Measurements from ENCODE around the gene NAA15.
"Not testable (repeated sequence)": the region's sequence is repeated elsewhere in the genome, so short reads cannot be mapped to it uniquely, and the experiment has no call there.

Gene NAA15

GRCh38 chr4:139301113-139301820 lies at the start of gene NAA15:
NAA15 (plus strand) TSS chr4:139301505; CDS start chr4:139301778, 273 bp downstream.
- peak; percentile 83 to 98 (median 96) for DNase-seq

- no peak for DNase-seq
These were observed 48.3 kb upstream of the NAA15 start for GRCh38 chr4:139253046-139253445.

DNA sequence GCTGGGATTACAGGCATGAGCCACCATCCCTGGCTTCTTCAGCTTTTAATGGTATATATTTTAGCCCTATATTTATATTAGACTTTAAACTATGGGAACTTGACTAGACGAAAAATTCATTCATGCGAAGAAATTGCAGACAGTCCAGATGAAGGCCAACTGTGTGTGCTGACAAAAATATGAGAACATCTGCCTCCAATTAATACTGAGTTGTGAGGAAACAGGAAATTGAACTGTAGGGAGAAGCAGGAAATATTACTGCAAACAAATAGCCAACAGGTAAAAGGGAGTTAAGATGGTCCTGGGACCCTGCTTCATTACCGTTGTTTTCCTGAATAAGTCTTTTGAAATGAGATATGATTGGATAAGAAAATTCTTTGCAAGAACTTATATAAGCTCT lies 47.6 kb upstream of the NAA15 start:
- DNase-seq: no peak

DNA sequence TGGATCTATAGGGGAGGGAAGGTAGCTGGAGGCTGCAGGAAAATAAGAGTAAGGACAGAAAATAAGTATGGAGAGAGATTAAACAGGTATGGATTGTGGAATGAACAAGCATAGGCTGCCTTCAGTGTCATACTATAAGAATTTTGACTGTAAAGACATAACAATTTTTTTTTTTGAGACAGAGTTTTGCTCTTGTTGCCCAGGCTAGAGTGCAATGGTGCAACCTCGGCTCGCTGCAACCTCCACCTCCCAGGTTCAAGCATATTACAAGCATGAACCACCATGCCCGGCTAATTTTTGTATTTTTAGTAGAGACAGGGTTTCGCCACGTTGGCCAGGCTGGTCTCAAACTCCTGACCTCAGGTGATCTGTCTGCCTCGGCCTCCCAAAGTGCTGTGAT lies 45.7 kb upstream of the NAA15 start:
- not testable (repeated sequence) for DNase-seq

- no peak for DNase-seq
These were observed 45.0 kb upstream of the NAA15 start for GRCh38 chr4:139256349-139256748.

DNA sequence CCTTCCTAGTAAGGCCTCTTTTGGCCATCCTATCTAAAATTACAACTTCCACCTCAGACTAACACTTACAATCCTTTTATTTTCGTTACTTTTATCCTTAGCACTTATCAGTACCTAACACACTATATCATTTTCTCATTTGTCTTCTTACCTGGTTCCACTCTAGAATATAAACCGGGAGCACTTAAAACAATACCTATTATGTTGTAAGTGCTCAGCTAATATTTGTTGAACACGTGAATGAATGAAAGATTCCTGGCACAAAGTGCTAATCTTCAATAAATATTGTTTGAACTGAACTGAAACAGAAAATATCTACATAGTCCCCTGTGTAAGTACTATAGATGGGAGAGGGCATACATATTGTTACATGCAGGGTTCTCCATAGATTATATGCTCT lies 35.7 kb upstream of the NAA15 start:
- DNase-seq: no peak

DNA sequence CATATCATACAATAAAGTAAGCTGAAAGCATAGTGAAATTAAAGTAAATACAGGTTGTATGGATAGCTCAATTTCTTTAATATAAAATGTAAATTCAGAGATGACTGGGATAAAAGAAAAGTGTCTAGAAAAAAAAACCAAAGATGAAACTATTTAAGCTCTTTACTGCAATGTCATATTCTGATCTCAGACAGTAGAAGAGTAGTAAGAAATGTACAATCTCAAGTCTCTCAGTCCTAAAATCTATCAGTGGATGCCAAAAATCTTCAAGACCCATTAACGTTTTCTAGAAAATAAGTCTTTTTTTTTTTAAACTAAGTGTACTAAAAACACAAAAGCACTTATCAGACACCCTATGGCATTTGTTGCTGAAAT lies 35.1 kb upstream of the NAA15 start:
- no peak for DNase-seq

- peak in 32 of 58 donors; percentile 1 to 42 (median 12) for DNase-seq
These were observed 34.6 kb upstream of the NAA15 start for GRCh38 chr4:139266583-139267257.

- no peak for DNase-seq
These were observed 34.0 kb upstream of the NAA15 start for GRCh38 chr4:139267301-139267700.

- no peak for DNase-seq
These were observed 27.5 kb upstream of the NAA15 start for GRCh38 chr4:139273835-139274234.

GRCh38 chr4:139274790-139275189 lies 26.5 kb upstream of the NAA15 start:
- no peak for DNase-seq

DNA sequence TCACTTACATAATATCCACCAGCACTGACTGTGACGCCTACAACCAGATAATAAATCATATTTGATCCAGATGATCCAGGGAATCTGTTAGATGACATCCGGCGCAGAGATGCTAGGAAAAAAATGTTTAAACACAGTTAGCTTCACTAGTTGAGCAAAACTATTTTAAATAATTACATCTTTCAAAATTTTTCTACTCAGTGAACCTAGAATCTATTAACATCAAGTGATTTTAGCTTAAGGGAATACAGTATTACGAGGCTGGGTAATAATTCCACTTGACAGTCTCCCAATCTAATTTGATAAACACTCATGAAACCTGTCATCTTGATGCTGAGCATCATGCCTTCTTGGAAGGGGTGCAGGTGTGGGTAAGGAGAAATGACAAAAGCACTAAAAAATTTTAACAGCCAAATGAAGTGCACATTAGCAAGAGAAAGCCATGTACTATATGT lies 26.0 kb upstream of the NAA15 start:
- no peak for DNase-seq

GRCh38 chr4:139278485-139278884 lies 22.8 kb upstream of the NAA15 start:
- DNase-seq: no peak

DNA sequence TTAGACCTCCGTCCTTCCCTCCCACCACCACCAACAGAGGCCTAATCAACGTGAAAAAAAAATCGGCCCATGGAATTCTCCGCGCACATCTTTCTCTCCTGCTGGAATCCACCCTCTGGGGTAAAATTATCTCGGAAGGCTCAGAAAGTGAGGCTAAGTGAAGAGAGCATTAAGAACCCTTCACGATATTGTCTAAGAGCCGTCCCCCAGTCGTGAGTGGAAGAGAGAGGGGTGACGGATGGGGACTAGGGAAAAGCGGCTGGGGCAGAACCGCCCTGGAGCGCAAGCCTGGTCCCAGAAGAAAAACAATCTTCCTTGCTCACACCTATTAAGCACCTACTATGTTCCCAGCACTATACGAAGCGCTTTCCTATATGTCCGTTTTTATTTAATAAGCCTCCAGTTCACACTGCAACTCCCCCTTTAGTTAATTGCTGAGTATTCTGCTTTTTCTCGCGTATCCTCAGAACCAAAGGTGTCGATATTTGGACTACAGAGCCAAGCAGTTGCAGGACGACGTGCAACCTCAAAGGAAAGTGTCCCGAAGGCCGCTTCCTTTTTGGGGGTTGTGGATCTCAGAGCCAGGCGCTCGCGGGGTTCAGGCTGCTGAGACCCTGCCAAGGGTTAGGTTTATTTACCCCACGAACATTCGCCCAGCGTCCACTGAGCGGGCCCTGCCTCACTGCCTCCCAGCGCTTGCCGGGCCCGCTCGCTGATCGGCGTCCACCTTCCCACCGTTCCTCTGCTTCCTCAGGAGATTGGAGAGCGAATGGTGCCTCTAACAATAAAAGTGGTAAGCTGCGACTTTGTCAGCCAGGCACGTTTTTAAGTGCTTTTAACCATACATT lies 22.2 kb upstream of the NAA15 start:
- peak in 2 of 58 donors; percentile 1 to 3 for DNase-seq

DNA sequence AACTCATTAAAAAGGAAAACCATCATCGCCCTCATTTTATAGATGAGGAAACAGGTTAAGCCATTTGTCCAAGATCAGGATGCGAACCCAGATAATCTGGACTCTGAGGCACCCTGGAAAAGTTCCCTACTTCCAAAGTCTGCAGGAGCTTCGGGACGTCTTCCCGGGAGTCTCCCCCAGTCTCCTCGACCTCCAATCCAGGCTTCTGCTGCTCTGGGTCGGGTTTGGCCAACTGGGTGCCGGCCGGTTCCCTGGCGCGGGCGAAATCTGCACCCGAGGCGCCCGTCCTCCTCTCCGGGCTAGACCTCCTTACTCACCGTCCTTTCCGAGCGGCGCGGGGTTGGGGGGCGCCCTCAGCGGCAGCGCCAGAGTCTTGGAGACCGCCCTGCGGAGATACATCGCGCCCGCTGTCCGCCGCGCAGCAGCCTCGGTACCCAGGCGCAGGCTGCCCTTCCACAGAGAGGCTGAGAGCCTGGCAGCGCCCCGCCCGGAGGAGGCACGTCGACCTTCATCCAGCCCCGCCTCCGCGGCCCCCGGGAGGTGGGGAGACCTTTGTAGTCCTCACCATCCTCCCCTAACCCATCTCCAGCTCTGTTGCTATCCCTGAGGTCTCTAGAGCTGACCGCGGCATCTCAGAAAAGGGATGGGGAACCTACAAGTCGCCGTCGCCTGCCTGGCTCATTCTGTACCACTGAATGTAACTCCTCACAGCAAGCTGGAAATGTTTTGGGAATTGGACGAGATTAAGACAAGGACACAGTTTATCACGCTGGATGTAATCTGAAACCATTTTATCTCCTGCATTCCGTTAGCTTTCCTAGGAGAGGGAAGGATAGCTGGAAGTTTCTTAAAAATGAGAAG lies 21.3 kb upstream of the NAA15 start, which contains the start of gene MGARP:
Gene MGARP (minus strand): TSS at position 466 of the 861 bp plus-strand sequence. CDS start 67 bp downstream, at position 399.
- peak in 32 of 58 donors; percentile 1 to 39 (median 8) for DNase-seq

DNA sequence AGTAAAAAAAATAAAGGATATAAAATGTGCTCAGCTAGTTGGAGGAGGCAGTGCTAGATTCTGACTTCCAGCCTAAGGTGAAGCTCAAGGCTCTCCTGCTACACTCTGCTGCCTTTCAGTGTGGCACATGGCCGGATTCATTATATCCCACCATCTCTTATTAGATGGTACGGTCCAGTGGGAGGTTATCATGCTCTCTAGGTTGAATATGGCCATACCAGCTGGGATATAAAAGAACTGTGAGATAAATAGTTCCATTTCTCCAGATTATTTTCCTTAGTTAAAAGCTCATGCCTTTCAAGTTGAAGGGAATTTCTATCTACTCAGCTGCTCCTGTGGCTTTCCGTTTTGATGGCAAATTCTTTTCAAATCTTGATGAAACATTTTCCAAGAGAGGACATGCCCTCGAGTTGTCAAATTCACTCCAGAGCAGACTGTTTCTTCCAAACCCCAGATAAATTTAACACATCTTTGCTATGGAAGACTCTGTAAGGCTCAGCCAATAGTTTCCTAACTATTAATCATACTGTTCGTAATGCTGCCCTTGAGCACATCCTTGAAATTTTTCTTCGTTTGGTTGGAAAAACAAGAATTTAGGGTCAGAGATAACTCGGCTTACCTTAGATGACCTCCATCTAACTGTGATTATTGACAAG lies 19.1 kb upstream of the NAA15 start:
- no peak for DNase-seq

DNA sequence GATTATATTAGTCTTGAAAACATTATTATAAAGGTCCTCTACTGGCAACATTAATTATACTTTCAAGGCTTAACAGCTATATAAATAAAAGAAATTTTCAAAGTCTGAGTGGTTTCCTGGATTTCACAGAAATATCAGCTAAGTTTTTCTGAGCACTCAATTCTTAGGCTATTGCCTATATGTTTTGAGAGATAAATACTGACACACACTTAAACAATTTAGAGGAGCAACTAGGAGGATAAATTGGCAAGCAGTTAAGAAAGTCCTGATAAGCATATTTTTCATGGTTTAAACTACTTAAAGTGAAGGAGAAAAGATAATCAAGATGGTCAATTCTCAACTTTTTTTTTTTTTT lies 18.6 kb upstream of the NAA15 start:
- no peak for DNase-seq

DNA sequence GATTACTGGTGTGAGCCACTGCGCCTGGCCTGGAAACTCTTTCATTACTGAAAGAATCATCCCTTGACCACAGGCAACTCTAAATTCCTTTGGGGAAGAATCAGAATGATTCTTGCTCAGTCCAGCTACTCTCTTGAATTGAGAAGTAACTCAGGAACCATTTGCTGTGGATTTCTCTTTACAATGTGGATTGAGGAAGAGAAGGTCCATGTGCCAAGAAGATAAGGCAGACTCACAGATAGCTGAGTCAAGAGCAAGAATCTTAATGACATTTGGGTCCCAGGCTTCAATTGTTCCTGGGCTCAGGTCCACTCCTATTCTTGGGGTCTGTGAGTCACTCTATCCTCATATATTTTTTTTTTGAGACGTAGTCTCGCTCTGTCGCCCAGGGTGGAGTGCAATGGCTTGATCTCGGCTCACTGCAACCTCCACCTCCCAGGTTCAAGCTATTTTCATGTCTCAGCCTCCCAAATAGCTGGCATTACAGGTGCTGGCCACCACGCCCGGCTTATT lies 15.1 kb upstream of the NAA15 start:
- no peak for DNase-seq

DNA sequence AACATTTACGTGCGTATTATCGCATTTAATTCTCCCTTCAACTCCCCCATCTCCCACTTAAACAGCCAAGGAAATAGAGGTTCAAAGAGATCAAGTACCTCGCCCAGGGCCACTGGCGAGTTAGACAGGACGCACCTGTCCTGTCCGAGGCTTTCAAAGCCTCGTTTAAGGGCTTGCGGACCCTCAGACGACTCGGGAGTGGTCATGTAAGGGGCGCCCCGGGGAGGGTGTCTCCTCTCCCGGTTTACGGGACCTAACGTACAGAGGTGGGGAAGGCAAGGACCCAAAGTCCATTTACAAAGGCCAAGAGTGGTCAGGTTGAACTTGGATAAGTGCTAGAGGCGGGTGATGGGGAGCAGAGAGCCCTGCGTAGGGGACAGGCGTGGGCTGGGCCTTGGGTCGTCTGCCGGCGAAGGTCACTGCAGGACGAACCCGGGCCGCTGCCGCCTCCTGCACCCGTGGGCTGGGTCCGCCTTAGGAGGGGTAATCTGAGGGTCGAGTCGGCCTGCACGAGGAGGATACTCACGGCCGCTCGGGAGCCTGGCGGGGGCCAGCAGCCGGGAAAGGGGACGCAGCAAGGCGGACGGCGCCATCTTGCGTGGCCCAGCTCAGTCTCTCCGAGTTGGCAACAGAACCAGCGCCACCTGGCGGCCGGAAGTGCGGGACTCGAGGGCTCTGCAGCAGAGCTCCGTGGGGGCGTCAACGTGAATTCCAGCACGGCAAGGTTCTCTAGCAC lies 5.9 kb upstream of the NAA15 start:
- peak; percentile 58 to 100 (median 90) for DNase-seq

DNA sequence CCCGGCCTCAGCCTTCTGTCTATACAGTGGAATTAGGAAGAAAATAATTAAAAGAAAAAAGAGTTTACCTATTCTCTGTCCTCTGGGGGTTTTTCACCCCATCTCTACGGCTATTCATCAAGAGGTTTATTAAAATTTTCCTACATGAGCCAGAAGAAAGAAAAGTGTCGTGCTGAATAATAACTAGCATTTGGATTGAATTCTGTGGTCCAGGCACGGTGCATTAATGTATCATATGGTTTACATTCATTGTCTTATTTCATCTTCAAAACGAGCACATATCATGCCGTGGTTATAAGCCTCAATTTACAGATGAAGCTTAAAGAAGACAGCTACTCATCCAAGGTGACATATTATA lies 5.4 kb upstream of the NAA15 start:
- DNase-seq: no peak
